Hepatocyte (in vitro differentiated cells): ENCODE data around the gene SOWAHA. TPM values are rescaled to one million over a fixed set of nuclear protein-coding genes. Genes with fewer than 3 reads are reported as not detected.

Source experiments
- DNase-seq: peaks from one replicate; pipeline ENCODE4 v3.0.0-alpha.2; 2016; ENCODE audit warnings: low spot score
- H2AFZ ChIP-seq: fragments of 200-600 bp; sonication (generic); 2 replicates; pipeline ENCODE4 v1.6.0; 2016; ENCODE audit warnings: antibody characterized with exemption, mild to moderate bottlenecking
- H3K27ac ChIP-seq: fragments of 200-600 bp; sonication (generic); 2 replicates; pipeline ENCODE4 v1.5.1; 2016; ENCODE audit warnings: mild to moderate bottlenecking
- H3K27me3 ChIP-seq: fragments of 200-600 bp; sonication (generic); 2 replicates; pipeline ENCODE4 v1.6.1; 2016
- H3K36me3 ChIP-seq: fragments of 200-600 bp; sonication (generic); replicated peaks from 2 replicates; pipeline ENCODE4 v1.5.1; 2016; ENCODE audit warnings: low read depth; ENCODE audit not compliant: insufficient read depth
- H3K4me1 ChIP-seq: fragments of 200-600 bp; sonication (generic); 2 replicates; pipeline ENCODE4 v1.5.1; 2016; ENCODE audit warnings: mild to moderate bottlenecking, moderate library complexity; ENCODE audit not compliant: insufficient read depth
- H3K4me2 ChIP-seq: fragments of 200-600 bp; sonication (generic); 2 replicates; pipeline ENCODE4 v1.6.0; 2016
- H3K4me3 ChIP-seq: fragments of 200-600 bp; sonication (generic); 2 replicates; pipeline ENCODE4 v1.5.1; 2016; ENCODE audit warnings: mild to moderate bottlenecking
- H3K79me2 ChIP-seq: fragments of 200-600 bp; sonication (generic); 2 replicates; pipeline ENCODE4 v1.6.0; 2017; ENCODE audit warnings: mild to moderate bottlenecking
- H3K9me2 ChIP-seq: fragments of 200-600 bp; sonication (generic); replicated peaks from 2 replicates; pipeline ENCODE4 v1.6.0; 2017; ENCODE audit warnings: mild to moderate bottlenecking; ENCODE audit not compliant: insufficient read depth
- H3K9me3 ChIP-seq: fragments of 200-600 bp; sonication (generic); 2 replicates; pipeline ENCODE4 v1.5.1; 2016; ENCODE audit warnings: low read depth, mild to moderate bottlenecking
- H4K20me1 ChIP-seq: fragments of 200-600 bp; sonication (generic); 2 replicates; pipeline ENCODE4 v1.6.0; 2016; ENCODE audit warnings: mild to moderate bottlenecking; ENCODE audit not compliant: insufficient read depth, poor library complexity, severe bottlenecking
- CTCF ChIP-seq: fragments of 200-600 bp; sonication (generic); IDR thresholded peaks from 2 replicates; pipeline ENCODE4 v1.5.1; 2016; ENCODE audit warnings: antibody characterized with exemption, mild to moderate bottlenecking; ENCODE audit not compliant: poor library complexity
- EZH2 ChIP-seq: fragments of 200-600 bp; sonication (generic); IDR thresholded peaks from 2 replicates; pipeline ENCODE4 v1.6.1; 2016; ENCODE audit warnings: antibody characterized with exemption, mild to moderate bottlenecking, borderline replicate concordance
- EZH2phosphoT487 ChIP-seq: fragments of 200-600 bp; sonication (generic); IDR thresholded peaks from one replicate; pipeline ENCODE4 v1.6.1; 2018; ENCODE audit warnings: antibody characterized with exemption, mild to moderate bottlenecking, low read depth, moderate library complexity; ENCODE audit not compliant: unreplicated experiment, severe bottlenecking
- WGBS: methylation state at CpG from one replicate; pipeline ENCODE4 v1.1.6; 2016; ENCODE audit warnings: low lambda C conversion rate; ENCODE audit errors: missing lambda C conversion rate; 5-methylcytosine and 5-hydroxymethylcytosine counted together
- polyA plus RNA-seq: library from polyadenylated mRNA; unstranded; fragments of >200 nt; fragmentation: Nextera tagmentation; extraction: Ambion mirVana; gene quantifications from 2 replicates; pipeline ENCODE4 v1.2.1, GENCODE V29; 2016
- total RNA-seq: library from RNA; depleted of rRNA; stranded (reverse); fragments of >200 nt; gene quantifications from 2 replicates; pipeline ENCODE4 v1.2.3, GENCODE V29; 2014

Gene SOWAHA
- total and polyA plus RNA-seq, 2 experiments from 2014 or later, result 6.8 to 11.4 TPM

- Histone ChIP-seq H3K27me3 (peaks cover 17% of the 10 kb centered on the region), H2AFZ (peak overlapping the region; percentile 87), H3K4me2 (peak overlapping the region; percentile 90), H3K4me3 (peak overlapping the region; percentile 60), H3K79me2 (no peaks in the 10 kb centered on the region), H4K20me1 (no peaks in the 10 kb centered on the region), H3K4me1 (peaks cover 11% of the 10 kb centered on the region), H3K9me2 (no peaks in the 10 kb centered on the region), H3K36me3 (no peaks in the 10 kb centered on the region), H3K27ac (no peak overlapping the region), H3K9me3 (no peaks in the 10 kb centered on the region)
- WGBS, result 59% methylated on average over 65 of the region's 81 CpGs
- TF ChIP-seq EZH2phosphoT487 (no peak), CTCF (no peak), EZH2 (no peak)
- no peak for DNase-seq
Measured at GRCh38 chr5:132814503-132815294, 1.6 kb downstream of the SOWAHA start.

- peaks cover 17% of the 10 kb centered on the region for H3K27me3 ChIP-seq
- WGBS, result 88% methylated on average over 1 of the region's 1 CpG
- H3K4me2 ChIP-seq, result peak overlapping the region; percentile 90
- no peak for DNase-seq
- H3K9me2 ChIP-seq, result no peaks in the 10 kb centered on the region
- TF ChIP-seq CTCF, result no peak
- no peak for TF ChIP-seq EZH2
- no peak for TF ChIP-seq EZH2phosphoT487
- no peaks in the 10 kb centered on the region for H3K9me3 ChIP-seq
- H3K27ac ChIP-seq, result no peak overlapping the region
- no peak overlapping the region for H3K4me3 ChIP-seq
- H3K4me1 ChIP-seq, result peaks cover 7% of the 10 kb centered on the region
- H3K36me3 ChIP-seq, result no peaks in the 10 kb centered on the region
- H3K79me2 ChIP-seq, result no peaks in the 10 kb centered on the region
- H4K20me1 ChIP-seq, result no peaks in the 10 kb centered on the region
- no peak overlapping the region for H2AFZ ChIP-seq
Measured at GRCh38 chr5:132815454-132815853, 2.4 kb downstream of the SOWAHA start.

GRCh38 chr5:132816083-132816482, 3.0 kb downstream of the SOWAHA start:
- no peak for DNase-seq
- Histone ChIP-seq H3K27me3 (peaks cover 17% of the 10 kb centered on the region), H3K9me3 (no peaks in the 10 kb centered on the region), H3K4me3 (no peak overlapping the region), H4K20me1 (no peaks in the 10 kb centered on the region), H3K79me2 (no peaks in the 10 kb centered on the region), H3K4me2 (no peak overlapping the region), H3K36me3 (no peaks in the 10 kb centered on the region), H2AFZ (no peak overlapping the region), H3K27ac (no peak overlapping the region), H3K4me1 (peaks cover 7% of the 10 kb centered on the region), H3K9me2 (no peaks in the 10 kb centered on the region)
- TF ChIP-seq EZH2phosphoT487 (no peak), EZH2 (no peak), CTCF (no peak)
- 81% methylated on average over 2 of the region's 2 CpGs for WGBS
